GM12878 (cell line): ENCODE data around the gene OVCA2.

ENCODE experiments used
- CTCF ChIP-seq, 3 experiments: IDR thresholded peaks in 2 of 3; conservative IDR thresholded peaks in 1 of 3; 2 replicates each; pipeline ENCODE4 v1.5.1; 2011; ENCODE audit warnings: low read depth in 3 of 3, low read length in 3 of 3, mild to moderate bottlenecking in 3 of 3, control low read depth in 2 of 3, moderate library complexity in 2 of 3, inconsistent platforms in 1 of 3, mixed read lengths in 1 of 3; ENCODE audit not compliant: control insufficient read depth in 2 of 3, insufficient read depth in 1 of 3; ENCODE audit errors: extremely low read depth in 1 of 3
- EP300 ChIP-seq, 2 experiments: fragments of 150-350 bp in 1 of 2; IDR thresholded peaks; 2 replicates each; pipeline ENCODE4 v1.6.1; 2011 to 2012; ENCODE audit warnings: low read depth in 2 of 2, low read length in 2 of 2, borderline replicate concordance in 1 of 2, improper control_type of control experiment in 1 of 2, inconsistent platforms in 1 of 2; ENCODE audit not compliant: control insufficient read depth in 1 of 2
- MYC ChIP-seq: IDR thresholded peaks from 2 replicates; pipeline ENCODE4 v1.6.1; 2011; ENCODE audit warnings: mild to moderate bottlenecking, low read length, moderate library complexity, inconsistent platforms; ENCODE audit not compliant: insufficient read depth, insufficient replicate concordance, insufficient read length, severe bottlenecking
- NFYB ChIP-seq: IDR thresholded peaks from 2 replicates; pipeline ENCODE4 v1.6.1; 2011; ENCODE audit warnings: low read depth, mild to moderate bottlenecking, low read length, improper control_type of control experiment, moderate library complexity; ENCODE audit not compliant: insufficient read depth
- POLR2A ChIP-seq: IDR thresholded peaks from 2 replicates; pipeline ENCODE4 v1.6.1; 2011; ENCODE audit warnings: low read depth, mild to moderate bottlenecking, low read length
- RB1 ChIP-seq: fragments of 450-650 bp; formaldehyde crosslinking; IDR thresholded peaks from 2 replicates; pipeline ENCODE4 v1.6.1; 2017; ENCODE audit warnings: mild to moderate bottlenecking, borderline replicate concordance
- SP1 ChIP-seq: IDR thresholded peaks from one replicate; pipeline ENCODE4 v1.6.1; 2011; ENCODE audit warnings: low read depth, low read length
- USF2 ChIP-seq: IDR thresholded peaks from 2 replicates; pipeline ENCODE4 v1.6.1; 2011; ENCODE audit warnings: low read depth, low read length, improper control_type of control experiment, borderline replicate concordance
- ZNF384 ChIP-seq: IDR thresholded peaks from 2 replicates; pipeline ENCODE4 v1.6.1; 2012; ENCODE audit warnings: low read depth, mild to moderate bottlenecking, low read length, improper control_type of control experiment, borderline replicate concordance

GRCh38 chr17:1999557-2000251, 42.1 kb upstream of the OVCA2 start:
- TF ChIP-seq MYC = no peak
- TF ChIP-seq CTCF (IDR thresholded peaks at IDR 0.05 in 2 of 3, conservative IDR thresholded peaks at IDR 0.05 in 1 of 3; ENCODE audit: control insufficient read depth in 2 of 3, extremely low read depth in 1 of 3, insufficient read depth in 1 of 3, low read depth in 3 of 3, low read length in 3 of 3) = no peak
- TF ChIP-seq ZNF384 = no peak
- TF ChIP-seq USF2 = no peak
- TF ChIP-seq EP300 (IDR thresholded peaks at IDR 0.05; ENCODE audit: borderline replicate concordance in 1 of 2, control insufficient read depth in 1 of 2, low read depth in 2 of 2, low read length in 2 of 2) = no peak
- no peak for TF ChIP-seq NFYB
- TF ChIP-seq RB1 = no peak
- no peak for TF ChIP-seq POLR2A
- no peak for TF ChIP-seq SP1
